H9 (cell line): Measurements from ENCODE around the gene MEPE. TPM values are rescaled to one million over a fixed set of nuclear protein-coding genes. Genes with fewer than 3 reads are reported as not detected.

Experiments used
- DNase-seq: peaks from one replicate; pipeline ENCODE4 v3.0.0-alpha.2; 2017
- H2AFZ ChIP-seq: one replicate; pipeline ENCODE4 v1.6.1; 2013; ENCODE audit warnings: mild to moderate bottlenecking, low read length, control low read depth, moderate library complexity
- H2AK5ac ChIP-seq: 2 replicates; pipeline ENCODE4 v1.6.1; 2013; ENCODE audit warnings: low read length, control low read depth, mixed read lengths; ENCODE audit not compliant: insufficient read length
- H2BK120ac ChIP-seq: one replicate; pipeline ENCODE4 v1.6.1; 2013; ENCODE audit warnings: low read depth, mild to moderate bottlenecking, low read length, control low read depth, inconsistent platforms; ENCODE audit not compliant: poor library complexity, severe bottlenecking
- H2BK12ac ChIP-seq: 2 replicates; pipeline ENCODE4 v1.6.1; 2013; ENCODE audit warnings: low read length, control low read depth, mixed read lengths, low read depth; ENCODE audit not compliant: insufficient read length
- H2BK15ac ChIP-seq: 2 replicates; pipeline ENCODE4 v1.6.1; 2013; ENCODE audit warnings: low read depth, low read length, control low read depth
- H2BK20ac ChIP-seq: one replicate; pipeline ENCODE4 v1.6.1; 2013; ENCODE audit warnings: low read depth, mild to moderate bottlenecking, low read length, control low read depth, inconsistent platforms; ENCODE audit not compliant: poor library complexity, severe bottlenecking
- H2BK5ac ChIP-seq: 2 replicates; pipeline ENCODE4 v1.6.1; 2013; ENCODE audit warnings: low read length, control low read depth, mixed read lengths; ENCODE audit not compliant: insufficient read length
- H3K14ac ChIP-seq: 2 replicates; pipeline ENCODE4 v1.6.1; 2013; ENCODE audit warnings: low read length, control low read depth; ENCODE audit not compliant: insufficient read depth
- H3K18ac ChIP-seq: 2 replicates; pipeline ENCODE4 v1.6.1; 2013; ENCODE audit warnings: low read depth, mild to moderate bottlenecking, mixed read lengths, low read length, control low read depth; ENCODE audit not compliant: insufficient read length
- H3K23ac ChIP-seq: 2 replicates; pipeline ENCODE4 v1.6.1; 2013; ENCODE audit warnings: low read length, control low read depth, mixed read lengths, low read depth; ENCODE audit not compliant: insufficient read length
- H3K23me2 ChIP-seq: 2 replicates; pipeline ENCODE4 v1.6.1; 2013; ENCODE audit warnings: low read depth, mild to moderate bottlenecking, mixed read lengths, low read length, control low read depth; ENCODE audit not compliant: insufficient read length, poor library complexity, severe bottlenecking
- H3K27ac ChIP-seq: 2 replicates; pipeline ENCODE4 v1.5.1; 2013; ENCODE audit warnings: low read length, control low read depth, mixed read lengths, low read depth; ENCODE audit not compliant: insufficient read length
- H3K27me3 ChIP-seq: 2 replicates; pipeline ENCODE4 v1.6.1; 2013; ENCODE audit warnings: low read length, control low read depth, inconsistent platforms; ENCODE audit not compliant: insufficient read depth
- H3K4ac ChIP-seq: 2 replicates; pipeline ENCODE4 v1.6.1; 2013; ENCODE audit warnings: low read depth, mild to moderate bottlenecking, control low read depth, inconsistent platforms, low read length, moderate library complexity
- H3K4me1 ChIP-seq: 2 replicates; pipeline ENCODE4 v1.6.1; 2013; ENCODE audit warnings: low read length, control low read depth, inconsistent platforms; ENCODE audit not compliant: insufficient read depth
- H3K4me2 ChIP-seq: 2 replicates; pipeline ENCODE4 v1.6.1; 2013; ENCODE audit warnings: low read length, control low read depth, mixed read lengths; ENCODE audit not compliant: insufficient read length, insufficient read depth
- H3K56ac ChIP-seq: 2 replicates; pipeline ENCODE4 v1.6.1; 2013; ENCODE audit warnings: low read depth, mild to moderate bottlenecking, mixed read lengths, low read length, control low read depth; ENCODE audit not compliant: insufficient read length
- H3K79me1 ChIP-seq: 2 replicates; pipeline ENCODE4 v1.6.1; 2013; ENCODE audit warnings: low read depth, mild to moderate bottlenecking, moderate library complexity, low read length, control low read depth, inconsistent platforms; ENCODE audit not compliant: insufficient read depth, poor library complexity, severe bottlenecking
- H3K79me2 ChIP-seq: 2 replicates; pipeline ENCODE4 v1.6.1; 2013; ENCODE audit warnings: low read length, control low read depth, inconsistent platforms; ENCODE audit not compliant: insufficient read depth
- H3K9ac ChIP-seq: 2 replicates; pipeline ENCODE4 v1.6.1; 2013; ENCODE audit warnings: low read length, control low read depth, mixed read lengths; ENCODE audit not compliant: insufficient read length; ENCODE audit errors: extremely low read depth
- H3K9me3 ChIP-seq: one replicate; pipeline ENCODE4 v1.6.1; 2013; ENCODE audit warnings: low read depth, low read length, inconsistent platforms; ENCODE audit not compliant: control insufficient read depth
- H3T11ph ChIP-seq: one replicate; pipeline ENCODE4 v1.6.1; 2013; ENCODE audit warnings: mild to moderate bottlenecking, low read length, control low read depth, inconsistent platforms
- H4K20me1 ChIP-seq: one replicate; pipeline ENCODE4 v1.6.1; 2013; ENCODE audit not compliant: control insufficient read depth, insufficient read length, insufficient read depth
- H4K5ac ChIP-seq: 2 replicates; pipeline ENCODE4 v1.6.1; 2013; ENCODE audit warnings: low read depth, mild to moderate bottlenecking, mixed read lengths, low read length, control low read depth; ENCODE audit not compliant: insufficient read length
- H4K8ac ChIP-seq: replicated peaks from 2 replicates; pipeline ENCODE4 v1.6.1; 2013; ENCODE audit warnings: low read length, control low read depth, mixed read lengths, low read depth; ENCODE audit not compliant: insufficient read length
- H4K91ac ChIP-seq: 2 replicates; pipeline ENCODE4 v1.6.1; 2013; ENCODE audit warnings: low read depth, mild to moderate bottlenecking, moderate library complexity, mixed read lengths, low read length, control low read depth; ENCODE audit not compliant: insufficient read length
- H3K27ac Mint-ChIP-seq, 3 experiments: 2 replicates in 2 of 3; 3 replicates in 1 of 3; pipeline ENCODE4 v1.8.0; 2020 to 2021; ENCODE audit warnings: mixed read lengths in 3 of 3, mild to moderate bottlenecking in 1 of 3, moderate library complexity in 1 of 3
- H3K27me3 Mint-ChIP-seq: 2 replicates; pipeline ENCODE4 v1.8.0; 2021; ENCODE audit warnings: low read depth, mild to moderate bottlenecking, moderate library complexity, mixed read lengths
- H3K36me3 Mint-ChIP-seq, 3 experiments: 2 replicates in 2 of 3; 3 replicates in 1 of 3; pipeline ENCODE4 v1.8.0; 2020 to 2021; ENCODE audit warnings: low read depth in 3 of 3, mixed read lengths in 3 of 3; ENCODE audit not compliant: insufficient read depth in 1 of 3
- H3K4me1 Mint-ChIP-seq, 2 experiments: 2 replicates each; pipeline ENCODE4 v1.8.0; 2020; ENCODE audit warnings: mixed read lengths in 2 of 2
- H3K4me3 Mint-ChIP-seq, 2 experiments: 2 replicates in 1 of 2; 3 replicates in 1 of 2; pipeline ENCODE4 v1.8.0; 2020 to 2021; ENCODE audit warnings: mild to moderate bottlenecking in 2 of 2, mixed read lengths in 2 of 2, moderate library complexity in 1 of 2
- H3K9me3 Mint-ChIP-seq, 2 experiments: 2 replicates in 1 of 2; 3 replicates in 1 of 2; pipeline ENCODE4 v1.8.0; 2020; ENCODE audit warnings: mild to moderate bottlenecking in 2 of 2, mixed read lengths in 2 of 2, moderate library complexity in 1 of 2
- CTCF ChIP-seq: fragments of 200-600 bp; sonication (generic); conservative IDR thresholded peaks from 3 replicates; pipeline ENCODE4 v1.8.0; 2021; ENCODE audit warnings: antibody characterized with exemption, mild to moderate bottlenecking
- WGBS: extraction: QIAGEN DNeasy Blood & Tissue Kit; methylation state at CpG from one replicate; pipeline ENCODE4 v1.1.7; 2013; ENCODE audit warnings: missing lambda C conversion rate, low lambda C conversion rate, mixed read lengths; ENCODE audit not compliant: insufficient read length; ENCODE audit errors: extremely low coverage; 5-methylcytosine and 5-hydroxymethylcytosine counted together
- total RNA-seq: library from RNA; stranded (reverse); gene quantifications from 2 replicates; pipeline ENCODE4 v1.2.1, GENCODE V29; 2021

Gene MEPE
- total RNA-seq, 1 experiment from 2014 or later = not detected

DNA sequence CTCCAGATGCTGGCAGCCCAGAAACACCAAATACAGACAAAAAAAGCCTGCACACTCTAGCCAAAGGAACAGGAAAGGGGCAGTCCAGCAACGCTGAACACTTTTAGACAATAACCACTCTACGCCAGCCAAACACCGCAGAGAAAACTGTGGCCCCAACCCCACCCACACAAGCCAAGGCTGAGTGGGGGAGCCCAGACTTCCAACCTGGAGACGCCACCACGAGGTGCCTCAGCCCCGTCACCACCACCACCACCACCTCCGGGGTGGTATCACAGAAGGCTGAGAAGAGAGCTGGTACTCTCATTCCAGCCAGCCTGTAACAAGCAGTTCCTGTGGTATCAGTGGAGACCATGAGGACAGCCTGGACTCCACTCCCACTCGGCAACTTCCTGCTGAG, 22.8 kb downstream of the MEPE start:
- no peak overlapping the region for H3T11ph ChIP-seq
- Mint-ChIP-seq H3K9me3 (peaks cover 0 to 3% of the 10 kb centered on the region in 2 experiments; a peak in 2 of 5 replicates), H3K36me3 (no peaks in the 10 kb centered on the region; a peak in 2 of 7 replicates), H3K27me3 (peaks cover 3% of the 10 kb centered on the region), H3K27ac (no peak overlapping the region), H3K4me3 (no peak overlapping the region), H3K4me1 (peaks cover 13 to 26% of the 10 kb centered on the region in 2 experiments)
- H2BK120ac ChIP-seq = no peak overlapping the region
- H2BK15ac ChIP-seq = no peak overlapping the region
- no peak overlapping the region for H3K23ac ChIP-seq
- DNase-seq = no peak
- no peak overlapping the region for H4K91ac ChIP-seq
- H3K27me3 ChIP-seq = no peaks in the 10 kb centered on the region; the same call in 1 of the 2 replicates
- H4K5ac ChIP-seq = no peak overlapping the region
- H2BK12ac ChIP-seq = no peak overlapping the region
- WGBS = no CpG with 5 or more reads among the region's 8 CpGs
- no peaks in the 10 kb centered on the region for H3K79me1 ChIP-seq
- H3K4me2 ChIP-seq = no peak overlapping the region
- no peak overlapping the region for H4K8ac ChIP-seq
- no peaks in the 10 kb centered on the region for H4K20me1 ChIP-seq
- H3K14ac ChIP-seq = no peak overlapping the region; the same call in 1 of the 2 replicates
- H3K56ac ChIP-seq = no peak overlapping the region
- no peak overlapping the region for H3K9ac ChIP-seq
- no peak for TF ChIP-seq CTCF
- no peaks in the 10 kb centered on the region for H3K79me2 ChIP-seq
- H3K4me1 ChIP-seq = peaks cover 5% of the 10 kb centered on the region; the same call in 1 of the 2 replicates
- no peak overlapping the region for H3K27ac ChIP-seq
- no peak overlapping the region for H2BK20ac ChIP-seq
- H3K23me2 ChIP-seq = no peaks in the 10 kb centered on the region
- H3K9me3 ChIP-seq = no peaks in the 10 kb centered on the region
- H2BK5ac ChIP-seq = no peak overlapping the region
- H3K4ac ChIP-seq = no peak overlapping the region
- no peak overlapping the region for H3K18ac ChIP-seq
- no peak overlapping the region for H2AFZ ChIP-seq
- no peak overlapping the region for H2AK5ac ChIP-seq
